Suppressor macrophage treated with lipopolysaccharide for 1 hour (primary cell): Measurements from ENCODE around the gene SLC34A3.
A peak's percentile ranks its signal among the peaks of the same experiment; 100 is the strongest.

Experiments
- DNase-seq, 3 donors: peaks; one replicate each; pipeline ENCODE4 v3.0.0-alpha.2; 2020 to 2022

Gene SLC34A3

DNA sequence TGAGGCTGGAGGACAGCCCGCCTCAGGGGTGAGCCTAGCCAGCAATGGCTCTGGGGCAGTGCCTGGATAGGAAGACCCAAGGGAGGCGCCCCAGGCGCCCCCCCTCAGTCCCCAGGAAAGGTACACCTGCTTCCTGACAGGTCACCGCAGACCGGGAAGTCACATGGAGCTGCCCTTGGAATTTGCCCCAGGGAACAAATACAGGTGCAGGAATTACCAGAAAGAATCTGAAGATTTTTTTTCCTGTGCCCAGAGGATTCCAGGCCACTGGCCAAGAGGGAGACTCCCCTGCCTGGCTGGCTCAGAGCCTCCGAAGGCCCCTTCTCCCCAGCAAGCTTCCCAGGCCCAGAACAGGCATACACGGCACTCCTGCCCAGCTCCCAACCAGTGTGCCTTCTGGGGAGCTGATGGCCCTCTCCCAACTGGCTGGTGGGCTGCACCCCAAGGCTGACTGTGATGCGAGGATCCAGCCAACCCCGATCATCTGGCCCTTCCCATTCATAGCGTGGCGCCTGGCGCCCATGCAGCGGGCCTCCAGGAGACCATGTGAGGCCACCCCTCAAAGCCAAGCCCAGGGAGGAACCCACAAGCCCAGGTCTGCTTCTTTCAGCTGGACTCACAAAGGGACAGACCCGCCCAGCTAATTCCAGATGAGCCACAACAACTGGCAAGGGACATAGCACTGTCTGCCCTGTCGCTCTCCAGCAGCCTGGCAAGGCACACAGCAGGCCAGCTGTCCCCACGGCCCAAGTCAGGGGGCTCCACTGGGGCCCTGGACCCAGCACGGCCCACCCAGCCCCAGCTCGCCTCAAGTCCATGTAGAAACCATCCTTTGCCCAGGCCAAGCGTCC lies 32.4 kb upstream of the SLC34A3 start:
- DNase-seq = no peak

DNA sequence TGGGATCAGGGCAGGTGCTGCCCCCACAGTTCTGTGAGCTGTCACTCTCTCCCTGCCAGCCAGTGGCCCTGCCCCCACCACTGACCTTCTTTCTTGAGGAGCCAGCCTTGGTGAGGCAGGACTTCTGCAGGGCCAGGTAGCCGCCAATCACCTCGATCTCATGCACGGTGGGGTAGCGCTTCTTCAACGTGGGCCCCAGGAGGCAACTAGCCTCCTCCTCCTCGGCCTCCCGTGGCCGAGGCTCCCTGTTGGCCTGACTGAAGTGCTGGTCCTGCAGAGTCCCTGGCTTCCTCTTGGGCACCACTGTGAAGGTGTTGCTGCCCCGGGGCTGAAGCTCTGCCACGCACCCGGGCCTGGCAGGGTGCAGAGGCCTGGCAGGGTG lies 31.8 kb upstream of the SLC34A3 start:
- DNase-seq = no peak

- peak in 1 of 3 donors; percentile 9 for DNase-seq
Observed at GRCh38 chr9:137199411-137200121, 31.1 kb upstream of the SLC34A3 start.

GRCh38 chr9:137200311-137201204 lies 30.1 kb upstream of the SLC34A3 start, which contains the start of gene TPRN:
TPRN (minus strand) TSS chr9:137200741; CDS start chr9:137200711, 30 bp downstream.
- DNase-seq = peak; percentile 99 to 100 (median 99)

GRCh38 chr9:137201205-137201868 lies 29.4 kb upstream of the SLC34A3 start:
- DNase-seq = no peak

DNA sequence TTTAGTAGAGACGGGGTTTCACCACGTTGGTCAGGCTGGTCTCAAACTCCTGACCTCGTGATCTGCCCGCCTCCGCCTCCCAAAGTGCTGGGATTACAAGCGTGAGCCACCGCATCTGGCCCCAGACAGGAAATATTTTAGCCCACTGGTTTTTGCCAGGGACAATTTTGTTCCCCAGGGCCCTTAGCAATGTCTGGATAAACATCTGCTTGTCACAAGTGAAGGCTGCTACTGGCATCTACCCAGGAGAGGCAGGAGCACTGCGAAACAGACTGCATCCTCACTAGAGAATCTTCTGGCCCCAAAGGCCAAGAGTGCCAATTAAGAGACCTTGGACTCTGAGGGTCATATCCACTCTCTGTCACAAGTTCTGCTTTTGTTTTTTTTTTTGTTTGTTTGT lies 27.7 kb upstream of the SLC34A3 start:
- DNase-seq = no peak

GRCh38 chr9:137204731-137205125 lies 26.0 kb upstream of the SLC34A3 start:
- DNase-seq = no peak

DNA sequence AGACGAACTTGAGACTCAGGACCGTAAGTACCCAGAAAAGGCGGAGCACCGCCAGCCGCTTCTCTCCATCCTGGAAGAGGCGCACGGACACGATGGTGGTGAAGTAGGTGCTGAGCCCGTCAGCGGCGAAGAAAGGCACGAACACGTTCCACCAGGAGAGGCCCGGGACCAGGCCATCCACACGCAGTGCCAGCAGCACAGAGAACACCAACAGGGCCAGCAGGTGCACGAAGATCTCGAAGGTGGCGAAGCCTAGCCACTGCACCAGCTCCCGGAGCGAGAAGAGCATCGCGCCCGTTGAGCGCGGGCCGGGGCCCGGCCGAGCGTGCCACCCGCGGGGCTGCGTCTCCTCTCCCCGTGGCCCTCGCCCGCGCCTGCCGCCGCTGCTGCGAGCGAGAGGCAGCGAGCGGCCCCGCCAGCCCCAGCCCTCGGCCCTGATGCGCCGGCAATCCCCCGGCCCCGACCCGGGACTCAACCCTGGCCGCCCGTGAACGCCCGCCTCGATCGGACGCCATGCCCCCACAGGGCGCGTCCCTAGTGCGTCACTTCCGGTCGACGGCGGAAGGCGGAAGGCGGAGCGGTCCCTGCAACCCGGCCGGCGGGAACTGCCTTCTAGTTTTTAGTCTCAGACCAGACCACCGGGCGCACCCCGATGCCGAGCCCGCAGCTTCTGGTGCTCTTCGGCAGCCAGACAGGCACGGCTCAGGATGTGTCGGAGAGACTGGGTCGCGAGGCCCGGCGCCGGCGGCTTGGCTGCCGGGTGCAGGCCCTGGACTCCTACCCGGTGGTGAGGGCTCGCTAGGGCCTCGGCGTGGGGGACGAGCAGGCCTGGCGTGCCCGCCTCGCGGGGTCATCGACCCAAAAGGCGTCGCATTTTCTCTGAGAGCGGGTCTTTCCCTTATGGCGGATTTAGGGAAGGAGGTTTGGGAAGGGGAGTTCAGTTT lies 25.3 kb upstream of the SLC34A3 start, which contains the start of the genes NDOR1 and TMEM203:
NDOR1 (plus strand) TSS at position 575 of the 944 bp plus-strand sequence; CDS start at position 653, 78 bp downstream.
TMEM203 (minus strand) TSS at position 523 of the 944 bp plus-strand sequence; CDS start at position 289, 234 bp downstream.
- peak; percentile 93 to 97 (median 96) for DNase-seq

GRCh38 chr9:137206602-137207001 lies 24.1 kb upstream of the SLC34A3 start:
- DNase-seq = no peak

- DNase-seq = no peak
Observed at GRCh38 chr9:137211532-137211931, 19.2 kb upstream of the SLC34A3 start.

DNA sequence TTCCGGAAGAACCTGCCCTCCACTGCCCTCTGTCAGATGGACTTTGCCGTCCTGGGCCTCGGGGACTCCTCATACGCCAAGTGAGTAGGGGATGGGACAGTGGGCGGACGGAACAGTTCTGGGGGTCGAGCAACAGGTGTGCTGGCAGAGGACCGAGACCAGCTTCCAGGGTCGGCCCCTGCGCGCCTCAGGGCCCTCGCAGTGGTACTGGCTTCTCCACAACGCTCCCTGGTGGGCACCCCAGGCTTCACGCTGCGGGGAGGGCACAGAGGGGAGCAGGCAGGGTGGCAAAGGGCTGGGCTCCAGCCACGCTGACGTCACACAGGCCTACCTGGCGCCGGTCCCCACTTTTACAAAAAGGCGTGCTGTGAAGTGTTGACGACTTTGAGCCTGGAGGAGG lies 18.2 kb upstream of the SLC34A3 start:
- no peak for DNase-seq

- DNase-seq = no peak
Observed at GRCh38 chr9:137213160-137214060, 17.3 kb upstream of the SLC34A3 start.

DNA sequence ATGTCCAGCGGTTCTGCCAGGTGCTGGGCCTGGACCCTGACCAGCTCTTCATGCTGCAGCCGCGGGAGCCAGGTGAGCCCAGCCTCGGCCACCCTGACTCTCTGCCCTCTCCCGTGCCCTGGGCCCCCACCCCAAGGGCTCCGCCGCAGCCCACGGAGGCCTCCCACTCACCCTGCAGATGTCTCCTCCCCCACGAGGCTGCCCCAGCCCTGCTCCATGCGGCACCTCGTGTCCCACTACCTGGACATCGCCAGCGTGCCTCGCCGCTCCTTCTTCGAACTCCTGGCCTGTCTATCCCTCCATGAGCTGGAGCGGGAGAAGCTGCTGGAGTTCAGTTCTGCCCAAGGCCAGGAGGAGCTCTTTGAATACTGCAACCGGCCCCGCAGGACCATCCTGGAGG lies 16.1 kb upstream of the SLC34A3 start:
- no peak for DNase-seq

- DNase-seq = no peak
Observed at GRCh38 chr9:137215196-137215986, 15.3 kb upstream of the SLC34A3 start.

DNA sequence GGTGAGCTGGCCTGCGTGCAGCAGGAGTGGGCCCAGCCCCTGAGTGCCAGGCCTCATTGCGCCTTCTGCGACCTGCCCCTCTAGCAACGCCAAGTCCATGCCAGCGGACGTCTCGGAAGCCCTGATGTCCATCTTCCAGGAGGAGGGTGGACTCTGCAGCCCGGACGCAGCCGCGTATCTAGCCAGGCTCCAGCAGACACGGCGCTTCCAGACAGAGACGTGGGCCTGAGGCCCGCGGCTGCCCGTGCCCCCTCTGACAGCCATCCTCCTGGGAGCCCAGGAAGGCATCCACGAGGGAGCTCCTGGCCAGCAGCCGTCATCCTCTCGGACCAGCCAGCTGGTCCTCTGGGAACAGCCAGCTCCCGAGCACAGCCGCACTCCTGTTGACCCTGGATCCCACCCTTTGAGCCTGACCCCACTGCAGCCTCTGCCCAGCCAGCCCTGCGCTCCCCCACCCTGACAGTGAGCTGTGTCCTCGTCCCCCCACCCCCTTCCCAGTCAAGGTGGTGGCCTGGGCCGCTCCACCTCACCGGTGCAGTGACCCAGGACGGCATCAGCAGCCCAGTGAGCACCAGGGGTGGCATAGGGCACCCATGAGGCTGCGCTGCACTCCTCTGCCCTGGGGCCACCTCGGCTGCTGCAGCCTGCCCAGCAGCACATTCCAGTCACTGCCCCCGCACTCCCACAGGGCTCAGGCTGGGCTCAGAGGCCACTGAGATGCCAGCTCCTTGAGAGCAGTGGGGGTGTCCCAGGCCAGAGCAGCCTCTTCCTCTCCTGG lies 14.3 kb upstream of the SLC34A3 start:
- no peak for DNase-seq

DNA sequence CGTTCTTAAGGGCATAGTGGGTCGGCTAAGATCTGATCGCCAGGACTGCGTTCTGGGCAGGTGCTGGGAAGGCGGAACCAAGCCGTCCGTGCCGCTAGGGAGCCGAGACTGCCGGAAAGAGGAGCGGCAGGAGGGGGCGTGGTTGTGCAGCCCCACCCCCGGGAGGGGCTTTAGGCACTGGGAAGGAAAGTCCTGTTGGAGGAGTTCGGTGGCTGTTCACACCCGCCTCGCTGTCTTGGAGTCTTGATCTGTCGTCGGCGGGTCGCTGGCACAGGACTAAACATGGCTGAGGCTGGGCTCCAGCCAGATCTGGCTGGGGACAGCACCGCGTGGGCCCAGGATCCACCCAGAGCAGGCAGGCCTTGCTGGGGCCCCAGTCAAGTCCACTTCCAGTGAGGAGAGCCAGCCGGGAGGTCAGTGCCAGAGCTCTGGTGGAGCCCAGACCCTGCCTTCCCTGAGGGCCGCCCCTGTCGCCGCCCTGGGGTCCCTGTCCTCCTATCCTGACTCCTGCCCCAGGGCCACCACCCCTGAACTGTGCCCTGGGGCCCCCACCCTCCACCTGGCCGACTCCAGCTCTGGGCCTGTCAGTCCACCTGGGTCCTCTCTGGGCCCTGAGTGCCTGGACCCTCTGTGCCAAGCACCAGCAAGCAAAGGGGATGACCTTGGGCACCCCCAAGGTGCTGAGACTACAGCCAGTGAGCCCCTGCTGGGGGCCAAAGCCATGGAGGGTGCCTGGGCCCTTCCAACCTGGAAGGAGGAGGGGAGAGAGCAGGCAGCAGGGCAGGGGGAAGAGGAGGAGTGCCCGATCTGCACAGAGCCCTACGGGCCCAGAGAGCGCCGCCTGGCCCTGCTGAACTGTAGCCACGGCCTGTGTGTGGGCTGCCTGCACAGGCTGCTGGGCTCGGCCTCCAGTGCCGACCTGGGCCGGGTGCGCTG lies 13.2 kb upstream of the SLC34A3 start:
- DNase-seq = peak in 1 of 3 donors; percentile 32

DNA sequence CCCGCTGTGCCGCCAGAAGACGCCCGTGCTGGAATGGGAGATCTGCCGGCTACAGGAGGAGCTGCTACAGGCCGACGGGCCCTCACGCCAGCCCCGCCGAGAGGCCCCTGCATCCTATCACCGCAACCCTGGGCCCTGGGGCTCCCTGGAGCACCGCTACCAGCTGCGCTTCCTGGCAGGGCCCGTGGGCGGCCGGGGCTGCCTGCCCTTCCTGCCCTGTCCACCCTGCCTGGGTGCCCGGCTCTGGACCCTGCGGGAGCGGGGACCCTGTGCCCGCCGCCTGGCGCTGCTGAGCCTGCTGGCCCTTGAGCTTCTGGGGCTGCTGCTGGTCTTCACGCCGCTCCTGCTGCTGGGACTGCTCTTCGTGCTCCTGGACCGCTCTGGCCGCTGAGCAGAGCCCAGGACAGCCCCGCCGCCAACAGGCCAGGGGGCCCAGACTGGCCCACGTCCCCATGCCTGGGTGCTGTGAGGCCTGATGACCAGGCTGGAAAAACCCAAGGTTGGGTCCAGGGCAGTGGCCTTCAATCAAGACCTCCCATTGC lies 12.4 kb upstream of the SLC34A3 start:
- no peak for DNase-seq
